Neural progenitor cell (in vitro differentiated cells): Measurements from ENCODE around the gene ZNF528.

Experiments
- EZH2phosphoT487 ChIP-seq: fragments of 200-600 bp; sonication (generic); IDR thresholded peaks from 2 replicates; pipeline ENCODE4 v1.6.1; 2017; ENCODE audit warnings: antibody characterized with exemption
- TF ChIP-seq, protein P1 (sequence below): fragments of 200-600 bp; sonication (generic); IDR thresholded peaks from 2 replicates; pipeline ENCODE4 v1.5.1; 2017; ENCODE audit warnings: antibody characterized with exemption, mild to moderate bottlenecking

DNA sequence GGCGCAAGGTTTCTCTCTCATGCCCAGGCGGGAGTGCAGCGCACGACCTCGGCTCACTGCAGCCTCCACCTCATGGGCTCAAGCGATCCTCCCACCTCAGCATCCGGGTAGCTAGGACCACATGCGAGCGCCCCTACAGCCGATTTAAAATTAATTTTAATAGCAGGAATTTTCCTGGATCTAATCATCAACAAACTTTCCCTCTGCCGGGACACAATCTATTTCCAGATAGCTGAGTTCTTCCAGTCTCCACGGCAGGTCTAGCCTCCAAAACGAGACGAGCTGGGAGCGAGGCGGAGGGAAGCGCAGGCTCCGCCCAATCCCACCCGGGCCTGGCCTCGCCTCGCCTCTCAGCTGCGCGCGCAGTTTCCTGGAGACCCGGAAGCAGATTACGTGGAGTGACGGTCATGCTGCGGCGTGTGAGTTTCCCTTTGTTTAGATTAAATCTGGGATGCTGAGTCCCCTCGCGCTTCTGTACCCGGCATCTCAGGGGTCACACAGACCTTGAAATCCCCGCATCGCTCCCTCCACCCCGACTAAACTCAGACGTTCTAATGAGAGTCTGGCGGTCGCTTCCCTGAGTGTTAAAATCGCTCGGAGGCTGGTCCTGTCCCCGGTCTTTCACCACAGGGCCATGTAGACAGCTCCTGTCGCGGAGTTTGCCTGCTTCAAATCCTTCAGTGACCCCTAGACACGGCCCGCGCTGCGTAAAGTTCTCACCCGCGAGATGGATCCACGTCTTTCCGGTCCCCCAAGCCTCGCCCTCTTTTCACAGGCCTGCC, 27.9 kb upstream of the ZNF528 start, which contains the start of gene ZNF880:
- TF ChIP-seq, protein P1, sequence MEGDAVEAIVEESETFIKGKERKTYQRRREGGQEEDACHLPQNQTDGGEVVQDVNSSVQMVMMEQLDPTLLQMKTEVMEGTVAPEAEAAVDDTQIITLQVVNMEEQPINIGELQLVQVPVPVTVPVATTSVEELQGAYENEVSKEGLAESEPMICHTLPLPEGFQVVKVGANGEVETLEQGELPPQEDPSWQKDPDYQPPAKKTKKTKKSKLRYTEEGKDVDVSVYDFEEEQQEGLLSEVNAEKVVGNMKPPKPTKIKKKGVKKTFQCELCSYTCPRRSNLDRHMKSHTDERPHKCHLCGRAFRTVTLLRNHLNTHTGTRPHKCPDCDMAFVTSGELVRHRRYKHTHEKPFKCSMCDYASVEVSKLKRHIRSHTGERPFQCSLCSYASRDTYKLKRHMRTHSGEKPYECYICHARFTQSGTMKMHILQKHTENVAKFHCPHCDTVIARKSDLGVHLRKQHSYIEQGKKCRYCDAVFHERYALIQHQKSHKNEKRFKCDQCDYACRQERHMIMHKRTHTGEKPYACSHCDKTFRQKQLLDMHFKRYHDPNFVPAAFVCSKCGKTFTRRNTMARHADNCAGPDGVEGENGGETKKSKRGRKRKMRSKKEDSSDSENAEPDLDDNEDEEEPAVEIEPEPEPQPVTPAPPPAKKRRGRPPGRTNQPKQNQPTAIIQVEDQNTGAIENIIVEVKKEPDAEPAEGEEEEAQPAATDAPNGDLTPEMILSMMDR = no peak
- TF ChIP-seq EZH2phosphoT487 = no peak
